GM18873 (cell line): ENCODE data around the gene OR10G6.
"Not testable (repeated sequence)": the region's sequence is repeated elsewhere in the genome, so short reads cannot be mapped to it uniquely, and the experiment has no call there.

Experiments
- ATAC-seq: cut with Tn5 transposase; IDR thresholded peaks from one replicate; pipeline ENCODE4 v1.9.1; 2021; ENCODE audit warnings: mild to moderate bottlenecking, moderate library complexity, moderate number of reproducible peaks; ENCODE audit not compliant: unreplicated experiment, low FRiP score

The OR10G6 gene

GRCh38 chr11:123995119-123995518 is at the start of gene OR10G6:
Gene OR10G6, minus strand, starts transcription at chr11:123995161. Its CDS starts 0 bp downstream, at chr11:123995161.
- ATAC-seq: no peak

- ATAC-seq: no peak
These were observed 48.5 kb upstream of the OR10G6 start for GRCh38 chr11:124043420-124043819.

GRCh38 chr11:124041254-124041653 is 46.3 kb upstream of the OR10G6 start, which contains the start of gene OR10G7:
Gene OR10G7, minus strand, starts transcription at chr11:124041325. Its CDS starts 2,324 bp downstream, at chr11:124039001.
- ATAC-seq: no peak

- no peak for ATAC-seq
These were observed 44.6 kb upstream of the OR10G6 start for GRCh38 chr11:124039557-124039956.

- ATAC-seq: no peak
These were observed 41.7 kb upstream of the OR10G6 start for GRCh38 chr11:124036666-124037065.

GRCh38 chr11:124026498-124026897 is 31.5 kb upstream of the OR10G6 start, which contains the start of gene OR10G8:
Gene OR10G8, plus strand, starts transcription at chr11:124026798. Its CDS starts 2,825 bp downstream, at chr11:124029623.
- ATAC-seq: no peak

- not testable (repeated sequence) for ATAC-seq
These were observed 20.9 kb upstream of the OR10G6 start for GRCh38 chr11:124015837-124016236.

GRCh38 chr11:124012697-124013096 is 17.7 kb upstream of the OR10G6 start, which contains the start of gene OR10G4:
Gene OR10G4, plus strand, starts transcription at chr11:124012997. Its CDS starts 2,578 bp downstream, at chr11:124015575.
- ATAC-seq: no peak

- ATAC-seq: no peak
These were observed 15.7 kb downstream of the OR10G6 start for GRCh38 chr11:123979311-123979710.

- ATAC-seq: no peak
These were observed 17.1 kb downstream of the OR10G6 start, which contains the start of gene OR10S1 for GRCh38 chr11:123977731-123978347. Gene OR10S1, minus strand, starts transcription at chr11:123977781. Its CDS starts 117 bp downstream, at chr11:123977664.

GRCh38 chr11:123976770-123977560 is 18.0 kb downstream of the OR10G6 start:
- no peak for ATAC-seq

GRCh38 chr11:123973816-123974215 is 21.1 kb downstream of the OR10G6 start:
- no peak for ATAC-seq

- no peak for ATAC-seq
These were observed 38.2 kb downstream of the OR10G6 start for GRCh38 chr11:123956752-123957151.

GRCh38 chr11:123945132-123945531 is 49.8 kb downstream of the OR10G6 start:
- no peak for ATAC-seq
